Spleen (tissue), 7 donors: ENCODE measurements around the gene CDRT15.

Source experiments
- POLR2A ChIP-seq, 3 donors: fragments of 450-650 bp; IDR thresholded peaks; one replicate each; pipeline ENCODE4 v1.5.1; 2017; ENCODE audit warnings: antibody characterized with exemption in 3 of 3, mild to moderate bottlenecking in 1 of 3
- POLR2AphosphoS5 ChIP-seq, 3 donors: sonication (generic); formaldehyde crosslinking; IDR thresholded peaks; one replicate each; pipeline ENCODE4 v1.5.1; 2017; ENCODE audit warnings: antibody characterized with exemption in 3 of 3
- TF ChIP-seq, protein P1 (sequence below), 11 experiments: fragments of 200-600 bp in 7 of 11; fragments of 450-650 bp in 4 of 11; sonication (generic) in 4 of 11; IDR thresholded peaks in 8 of 11; conservative IDR thresholded peaks in 3 of 11; 1 replicate in 7 of 11; 2 replicates in 4 of 11; pipeline versions ENCODE4 v1.4.0 to v1.8.0; 2016 to 2021; ENCODE audit warnings: antibody characterized with exemption in 11 of 11, inconsistent platforms in 4 of 11, mild to moderate bottlenecking in 1 of 11
- donor health status: DM: no; HTN: no; CAD: no; lungs with moderate emphysema.
- donor health status: DM: no; HTN: no; CAD: no.
- donor health status: DM: no; HTN: no; CAD: no.

- TF ChIP-seq, protein P1, sequence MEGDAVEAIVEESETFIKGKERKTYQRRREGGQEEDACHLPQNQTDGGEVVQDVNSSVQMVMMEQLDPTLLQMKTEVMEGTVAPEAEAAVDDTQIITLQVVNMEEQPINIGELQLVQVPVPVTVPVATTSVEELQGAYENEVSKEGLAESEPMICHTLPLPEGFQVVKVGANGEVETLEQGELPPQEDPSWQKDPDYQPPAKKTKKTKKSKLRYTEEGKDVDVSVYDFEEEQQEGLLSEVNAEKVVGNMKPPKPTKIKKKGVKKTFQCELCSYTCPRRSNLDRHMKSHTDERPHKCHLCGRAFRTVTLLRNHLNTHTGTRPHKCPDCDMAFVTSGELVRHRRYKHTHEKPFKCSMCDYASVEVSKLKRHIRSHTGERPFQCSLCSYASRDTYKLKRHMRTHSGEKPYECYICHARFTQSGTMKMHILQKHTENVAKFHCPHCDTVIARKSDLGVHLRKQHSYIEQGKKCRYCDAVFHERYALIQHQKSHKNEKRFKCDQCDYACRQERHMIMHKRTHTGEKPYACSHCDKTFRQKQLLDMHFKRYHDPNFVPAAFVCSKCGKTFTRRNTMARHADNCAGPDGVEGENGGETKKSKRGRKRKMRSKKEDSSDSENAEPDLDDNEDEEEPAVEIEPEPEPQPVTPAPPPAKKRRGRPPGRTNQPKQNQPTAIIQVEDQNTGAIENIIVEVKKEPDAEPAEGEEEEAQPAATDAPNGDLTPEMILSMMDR (IDR thresholded peaks at IDR 0.05 in 8 of 11, conservative IDR thresholded peaks at IDR 0.05 in 3 of 11), result no peak
- TF ChIP-seq POLR2AphosphoS5 (IDR thresholded peaks at IDR 0.05) (no peak), POLR2A (IDR thresholded peaks at IDR 0.05) (no peak)
Observed at GRCh38 chr17:14282726-14283125, 46.1 kb upstream of the CDRT15 start.
